ENCODE results near the gene ILKAP.
"Not testable (repeated sequence)": the region's sequence is repeated elsewhere in the genome, so short reads cannot be mapped to it uniquely, and the experiment has no call there.

The ILKAP gene

DNA sequence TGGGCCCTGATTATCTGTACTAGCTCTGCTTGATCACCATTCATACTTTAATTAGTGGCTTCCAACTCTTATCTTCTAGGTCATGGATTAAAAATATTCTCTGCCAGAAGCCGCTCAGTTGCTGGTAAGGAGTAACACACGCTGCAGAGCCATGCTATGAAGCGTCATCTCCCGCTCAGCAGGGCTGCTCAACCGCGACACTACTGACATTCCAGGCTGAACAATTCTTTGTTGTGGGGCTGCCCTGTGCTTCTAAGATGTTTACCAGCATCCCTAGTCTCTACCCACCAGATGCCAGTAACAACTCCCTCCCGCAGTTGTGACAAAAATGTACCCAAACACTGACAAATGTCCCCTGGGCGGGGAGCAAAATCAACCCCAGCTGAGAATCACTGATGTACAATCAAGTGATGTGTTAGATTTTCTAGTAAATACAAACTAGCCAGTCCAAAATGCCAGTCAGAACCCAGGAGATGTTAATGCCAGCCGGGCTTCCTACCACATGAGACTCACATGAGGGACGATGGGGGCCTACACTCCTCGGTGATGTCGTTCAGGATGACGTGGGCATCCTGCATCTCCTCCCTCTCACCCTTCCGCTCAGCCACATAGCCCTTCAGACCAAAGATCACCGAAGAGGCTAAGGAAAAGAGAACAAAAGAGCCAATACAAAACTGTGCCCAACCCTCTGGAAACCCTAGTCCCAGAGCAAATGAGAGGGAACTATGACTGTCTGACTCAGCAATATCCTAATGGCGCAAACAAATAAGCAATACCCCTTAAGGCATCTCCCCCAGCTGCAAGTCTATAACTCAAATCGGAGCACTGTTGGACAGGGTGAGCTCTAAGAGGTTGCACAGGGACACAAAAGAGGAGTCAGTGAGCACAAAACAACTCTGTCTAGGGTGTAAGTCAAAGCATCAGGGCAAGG is 15.6 kb downstream of the ILKAP start:
- no peak for DNase-seq

DNA sequence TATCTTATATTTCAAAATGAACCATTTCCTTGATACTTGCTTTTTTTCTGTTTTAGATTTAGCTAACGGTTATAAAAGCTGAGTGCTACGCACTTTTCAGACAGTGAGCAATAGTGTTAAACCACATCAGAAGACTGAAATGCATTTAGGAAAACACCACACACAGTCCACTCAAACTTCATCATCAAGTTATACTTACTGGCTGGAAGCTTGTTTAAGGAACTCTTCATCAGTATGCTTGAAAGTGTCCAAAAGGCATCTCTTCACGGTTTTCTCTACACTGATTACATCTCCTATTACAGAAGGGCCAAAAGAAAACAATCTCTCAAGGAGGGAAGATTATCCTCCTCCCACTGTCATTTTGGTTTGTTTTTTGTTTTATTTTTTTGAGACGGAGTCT is 19.7 kb downstream of the ILKAP start:
- no peak for DNase-seq

- DNase-seq: no peak
These were observed 21.1 kb downstream of the ILKAP start for GRCh38 chr2:238182362-238182761.

GRCh38 chr2:238180554-238180953 is 22.9 kb downstream of the ILKAP start:
- DNase-seq: no peak

GRCh38 chr2:238176613-238177012 is 26.9 kb downstream of the ILKAP start:
- no peak for DNase-seq

- DNase-seq: no peak
These were observed 28.8 kb downstream of the ILKAP start for GRCh38 chr2:238174701-238175100.

DNA sequence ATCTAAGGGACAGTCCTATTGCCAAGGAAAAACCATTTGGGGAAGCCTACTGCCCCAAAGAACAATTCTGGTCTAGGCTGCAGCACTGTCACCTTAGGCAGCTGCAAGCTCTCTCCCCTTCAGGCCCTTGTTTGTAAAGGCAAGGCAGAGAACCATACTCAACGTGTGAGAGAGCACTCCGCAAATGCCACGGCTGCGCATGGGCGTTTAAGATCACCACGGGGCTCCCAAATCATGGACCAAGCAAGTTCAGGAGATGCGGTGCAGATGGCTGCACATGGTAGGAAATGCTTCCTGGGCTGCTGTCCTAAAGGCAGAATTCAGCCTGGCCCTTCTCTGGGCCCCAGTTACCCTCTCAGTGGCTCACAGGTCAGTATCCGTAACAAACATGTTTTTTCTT is 29.2 kb downstream of the ILKAP start:
- no peak for DNase-seq

GRCh38 chr2:238173692-238174091 is 29.8 kb downstream of the ILKAP start:
- no peak for DNase-seq

GRCh38 chr2:238172439-238172838 is 31.1 kb downstream of the ILKAP start:
- DNase-seq: no peak

GRCh38 chr2:238171575-238172187 is 31.8 kb downstream of the ILKAP start:
- no peak for DNase-seq

- DNase-seq: not testable (repeated sequence)
These were observed 32.4 kb downstream of the ILKAP start for GRCh38 chr2:238171072-238171431.

- no peak for DNase-seq
These were observed 33.0 kb downstream of the ILKAP start for GRCh38 chr2:238170386-238171071.

DNA sequence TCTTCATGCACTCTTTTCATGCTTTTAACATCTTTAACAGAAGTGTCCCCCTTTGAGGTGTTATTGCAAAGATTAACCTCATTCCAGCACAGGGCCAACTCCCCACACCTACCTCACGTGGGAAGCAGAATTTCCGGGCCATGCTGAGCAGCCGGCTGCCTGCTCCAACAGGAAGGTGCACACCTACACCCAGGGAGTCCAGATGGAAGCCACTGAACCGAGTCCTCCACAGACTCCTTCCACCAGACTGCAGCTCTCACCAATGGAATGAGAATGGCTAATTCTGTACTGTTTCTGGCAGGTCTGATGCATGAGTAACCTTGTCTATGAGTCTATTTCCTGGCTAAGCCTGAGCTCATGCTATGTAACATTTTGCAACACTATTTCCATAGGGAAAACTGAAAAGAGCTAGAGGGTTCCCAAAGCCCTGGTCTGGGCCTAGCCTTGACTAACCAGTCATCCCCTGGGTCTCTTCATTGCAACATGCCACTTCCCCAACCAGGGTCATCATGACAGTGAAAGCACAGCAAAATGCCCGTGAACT is 33.7 kb downstream of the ILKAP start:
- peak; percentile 94 for DNase-seq

DNA sequence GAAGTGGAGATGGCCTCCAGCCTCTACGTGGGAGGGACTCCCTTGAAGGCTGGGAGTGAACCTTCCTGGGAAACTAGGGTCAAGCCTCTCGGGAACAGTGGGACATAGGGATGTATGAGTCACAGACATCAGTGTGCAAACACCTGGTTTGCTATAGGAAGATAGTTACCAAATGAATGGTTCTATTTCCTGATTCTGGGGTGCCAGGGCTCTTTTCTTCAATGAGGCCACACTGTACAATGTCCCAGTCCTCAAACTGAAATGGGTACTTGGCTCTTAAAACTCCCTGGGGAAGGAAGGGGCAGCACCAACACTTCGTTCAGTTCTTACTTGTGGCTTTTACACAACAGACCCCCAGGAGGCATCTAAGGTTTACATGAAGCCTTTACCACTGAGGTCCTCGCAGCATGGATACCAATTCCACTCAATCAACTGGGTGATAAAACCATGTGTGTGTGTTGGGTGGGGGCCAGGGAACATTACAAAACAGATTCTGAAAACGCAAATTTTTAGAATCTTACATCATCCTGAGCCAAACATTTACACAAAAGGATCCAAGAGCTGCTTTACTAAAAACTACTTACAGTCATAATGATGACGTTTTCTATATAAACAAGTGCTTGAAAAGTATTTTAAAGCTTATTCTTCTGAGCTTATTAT is 34.3 kb downstream of the ILKAP start:
- DNase-seq: peak; percentile 79

DNA sequence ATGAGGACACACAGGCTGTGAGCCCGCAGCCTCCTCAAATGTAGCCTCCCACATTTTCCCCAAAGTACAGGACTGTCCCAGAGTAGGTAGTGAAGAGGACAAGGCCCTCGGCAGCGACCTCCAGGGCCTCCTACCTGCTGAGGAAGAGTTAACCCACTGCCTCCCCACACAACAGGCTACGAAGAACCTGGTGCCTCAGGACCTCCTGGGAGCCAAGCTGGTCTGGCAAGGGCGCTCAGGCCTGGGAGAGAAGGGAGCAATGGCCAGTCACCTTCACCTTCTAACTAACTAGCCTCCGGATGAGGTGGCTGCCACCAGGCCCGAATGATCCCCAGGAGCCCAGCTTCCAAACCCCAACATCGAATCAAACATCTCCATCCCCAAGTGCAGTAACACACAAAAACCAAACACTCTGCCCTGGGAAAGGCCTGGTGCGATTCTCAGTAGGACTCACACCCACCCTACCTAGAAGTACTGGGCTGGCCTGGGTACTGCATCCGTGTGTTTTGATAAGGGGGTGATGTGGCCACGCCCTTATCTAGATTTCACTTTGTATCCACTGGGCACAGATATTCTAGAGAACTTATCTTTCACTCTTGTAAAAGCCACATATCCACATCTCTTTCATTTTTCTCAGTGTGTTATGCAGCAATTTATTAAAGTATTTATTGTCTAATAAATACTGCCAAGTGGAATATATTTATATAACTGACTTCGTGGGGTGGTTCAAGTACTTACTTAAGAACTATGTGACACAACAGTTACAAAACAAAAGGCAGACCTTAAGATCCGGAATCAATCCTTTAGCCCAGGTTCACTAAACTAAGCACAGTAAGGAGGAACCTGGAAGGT is 35.1 kb downstream of the ILKAP start:
- no peak for DNase-seq

- DNase-seq: no peak
These were observed 35.7 kb downstream of the ILKAP start for GRCh38 chr2:238167761-238168160.

GRCh38 chr2:238167344-238167715 is 36.2 kb downstream of the ILKAP start:
- no peak for DNase-seq

GRCh38 chr2:238166391-238167343 is 36.8 kb downstream of the ILKAP start:
- DNase-seq: no peak

- DNase-seq: no peak
These were observed 38.1 kb downstream of the ILKAP start for GRCh38 chr2:238165288-238165921.

DNA sequence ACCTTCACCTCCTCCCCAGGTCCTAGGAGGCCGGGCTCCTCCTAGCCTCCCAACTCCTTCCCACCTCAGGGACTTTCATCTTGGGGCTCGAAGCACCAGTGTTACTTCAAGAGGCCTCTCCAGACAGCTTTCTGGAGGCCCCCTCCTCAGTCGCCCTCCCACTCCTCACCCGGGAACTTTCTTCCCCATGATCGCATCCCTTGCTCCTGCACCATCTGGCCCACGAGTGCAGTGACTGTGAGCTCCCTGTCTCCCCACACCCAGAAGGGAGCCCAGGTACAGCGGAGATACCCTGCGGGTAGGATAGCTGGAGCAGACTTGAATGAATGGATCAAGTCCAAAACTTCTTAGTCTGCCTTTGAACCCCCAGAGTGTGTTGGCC is 38.6 kb downstream of the ILKAP start:
- DNase-seq: no peak

All from NCI-H226 (cell line).